H9 (cell line): ENCODE data around the gene SREBF2. TPM values are rescaled to one million over a fixed set of nuclear protein-coding genes. Genes with fewer than 3 reads are reported as not detected.

Experiments
- DNase-seq: peaks from one replicate; pipeline ENCODE4 v3.0.0-alpha.2; 2017
- H2AFZ ChIP-seq: one replicate; pipeline ENCODE4 v1.6.1; 2013; ENCODE audit warnings: mild to moderate bottlenecking, low read length, control low read depth, moderate library complexity
- H2AK5ac ChIP-seq: 2 replicates; pipeline ENCODE4 v1.6.1; 2013; ENCODE audit warnings: low read length, control low read depth, mixed read lengths; ENCODE audit not compliant: insufficient read length
- H2BK120ac ChIP-seq: one replicate; pipeline ENCODE4 v1.6.1; 2013; ENCODE audit warnings: low read depth, mild to moderate bottlenecking, low read length, control low read depth, inconsistent platforms; ENCODE audit not compliant: poor library complexity, severe bottlenecking
- H2BK12ac ChIP-seq: 2 replicates; pipeline ENCODE4 v1.6.1; 2013; ENCODE audit warnings: low read length, control low read depth, mixed read lengths, low read depth; ENCODE audit not compliant: insufficient read length
- H2BK15ac ChIP-seq: 2 replicates; pipeline ENCODE4 v1.6.1; 2013; ENCODE audit warnings: low read depth, low read length, control low read depth
- H2BK20ac ChIP-seq: one replicate; pipeline ENCODE4 v1.6.1; 2013; ENCODE audit warnings: low read depth, mild to moderate bottlenecking, low read length, control low read depth, inconsistent platforms; ENCODE audit not compliant: poor library complexity, severe bottlenecking
- H2BK5ac ChIP-seq: 2 replicates; pipeline ENCODE4 v1.6.1; 2013; ENCODE audit warnings: low read length, control low read depth, mixed read lengths; ENCODE audit not compliant: insufficient read length
- H3K14ac ChIP-seq: 2 replicates; pipeline ENCODE4 v1.6.1; 2013; ENCODE audit warnings: low read length, control low read depth; ENCODE audit not compliant: insufficient read depth
- H3K18ac ChIP-seq: 2 replicates; pipeline ENCODE4 v1.6.1; 2013; ENCODE audit warnings: low read depth, mild to moderate bottlenecking, mixed read lengths, low read length, control low read depth; ENCODE audit not compliant: insufficient read length
- H3K23ac ChIP-seq: 2 replicates; pipeline ENCODE4 v1.6.1; 2013; ENCODE audit warnings: low read length, control low read depth, mixed read lengths, low read depth; ENCODE audit not compliant: insufficient read length
- H3K23me2 ChIP-seq: 2 replicates; pipeline ENCODE4 v1.6.1; 2013; ENCODE audit warnings: low read depth, mild to moderate bottlenecking, mixed read lengths, low read length, control low read depth; ENCODE audit not compliant: insufficient read length, poor library complexity, severe bottlenecking
- H3K27ac ChIP-seq: 2 replicates; pipeline ENCODE4 v1.5.1; 2013; ENCODE audit warnings: low read length, control low read depth, mixed read lengths, low read depth; ENCODE audit not compliant: insufficient read length
- H3K27me3 ChIP-seq: 2 replicates; pipeline ENCODE4 v1.6.1; 2013; ENCODE audit warnings: low read length, control low read depth, inconsistent platforms; ENCODE audit not compliant: insufficient read depth
- H3K4ac ChIP-seq: 2 replicates; pipeline ENCODE4 v1.6.1; 2013; ENCODE audit warnings: low read depth, mild to moderate bottlenecking, control low read depth, inconsistent platforms, low read length, moderate library complexity
- H3K4me1 ChIP-seq: 2 replicates; pipeline ENCODE4 v1.6.1; 2013; ENCODE audit warnings: low read length, control low read depth, inconsistent platforms; ENCODE audit not compliant: insufficient read depth
- H3K4me2 ChIP-seq: 2 replicates; pipeline ENCODE4 v1.6.1; 2013; ENCODE audit warnings: low read length, control low read depth, mixed read lengths; ENCODE audit not compliant: insufficient read length, insufficient read depth
- H3K56ac ChIP-seq: 2 replicates; pipeline ENCODE4 v1.6.1; 2013; ENCODE audit warnings: low read depth, mild to moderate bottlenecking, mixed read lengths, low read length, control low read depth; ENCODE audit not compliant: insufficient read length
- H3K79me1 ChIP-seq: 2 replicates; pipeline ENCODE4 v1.6.1; 2013; ENCODE audit warnings: low read depth, mild to moderate bottlenecking, moderate library complexity, low read length, control low read depth, inconsistent platforms; ENCODE audit not compliant: insufficient read depth, poor library complexity, severe bottlenecking
- H3K79me2 ChIP-seq: 2 replicates; pipeline ENCODE4 v1.6.1; 2013; ENCODE audit warnings: low read length, control low read depth, inconsistent platforms; ENCODE audit not compliant: insufficient read depth
- H3K9ac ChIP-seq: 2 replicates; pipeline ENCODE4 v1.6.1; 2013; ENCODE audit warnings: low read length, control low read depth, mixed read lengths; ENCODE audit not compliant: insufficient read length; ENCODE audit errors: extremely low read depth
- H3K9me3 ChIP-seq: one replicate; pipeline ENCODE4 v1.6.1; 2013; ENCODE audit warnings: low read depth, low read length, inconsistent platforms; ENCODE audit not compliant: control insufficient read depth
- H3T11ph ChIP-seq: one replicate; pipeline ENCODE4 v1.6.1; 2013; ENCODE audit warnings: mild to moderate bottlenecking, low read length, control low read depth, inconsistent platforms
- H4K20me1 ChIP-seq: one replicate; pipeline ENCODE4 v1.6.1; 2013; ENCODE audit not compliant: control insufficient read depth, insufficient read length, insufficient read depth
- H4K5ac ChIP-seq: 2 replicates; pipeline ENCODE4 v1.6.1; 2013; ENCODE audit warnings: low read depth, mild to moderate bottlenecking, mixed read lengths, low read length, control low read depth; ENCODE audit not compliant: insufficient read length
- H4K8ac ChIP-seq: replicated peaks from 2 replicates; pipeline ENCODE4 v1.6.1; 2013; ENCODE audit warnings: low read length, control low read depth, mixed read lengths, low read depth; ENCODE audit not compliant: insufficient read length
- H4K91ac ChIP-seq: 2 replicates; pipeline ENCODE4 v1.6.1; 2013; ENCODE audit warnings: low read depth, mild to moderate bottlenecking, moderate library complexity, mixed read lengths, low read length, control low read depth; ENCODE audit not compliant: insufficient read length
- H3K27ac Mint-ChIP-seq, 3 experiments: 2 replicates in 2 of 3; 3 replicates in 1 of 3; pipeline ENCODE4 v1.8.0; 2020 to 2021; ENCODE audit warnings: mixed read lengths in 3 of 3, mild to moderate bottlenecking in 1 of 3, moderate library complexity in 1 of 3
- H3K27me3 Mint-ChIP-seq: 2 replicates; pipeline ENCODE4 v1.8.0; 2021; ENCODE audit warnings: low read depth, mild to moderate bottlenecking, moderate library complexity, mixed read lengths
- H3K36me3 Mint-ChIP-seq, 3 experiments: 2 replicates in 2 of 3; 3 replicates in 1 of 3; pipeline ENCODE4 v1.8.0; 2020 to 2021; ENCODE audit warnings: low read depth in 3 of 3, mixed read lengths in 3 of 3; ENCODE audit not compliant: insufficient read depth in 1 of 3
- H3K4me1 Mint-ChIP-seq, 2 experiments: 2 replicates each; pipeline ENCODE4 v1.8.0; 2020; ENCODE audit warnings: mixed read lengths in 2 of 2
- H3K4me3 Mint-ChIP-seq, 2 experiments: 2 replicates in 1 of 2; 3 replicates in 1 of 2; pipeline ENCODE4 v1.8.0; 2020 to 2021; ENCODE audit warnings: mild to moderate bottlenecking in 2 of 2, mixed read lengths in 2 of 2, moderate library complexity in 1 of 2
- H3K9me3 Mint-ChIP-seq, 2 experiments: 2 replicates in 1 of 2; 3 replicates in 1 of 2; pipeline ENCODE4 v1.8.0; 2020; ENCODE audit warnings: mild to moderate bottlenecking in 2 of 2, mixed read lengths in 2 of 2, moderate library complexity in 1 of 2
- CTCF ChIP-seq: fragments of 200-600 bp; sonication (generic); conservative IDR thresholded peaks from 3 replicates; pipeline ENCODE4 v1.8.0; 2021; ENCODE audit warnings: antibody characterized with exemption, mild to moderate bottlenecking
- WGBS: extraction: QIAGEN DNeasy Blood & Tissue Kit; methylation state at CpG from one replicate; pipeline ENCODE4 v1.1.7; 2013; ENCODE audit warnings: missing lambda C conversion rate, low lambda C conversion rate, mixed read lengths; ENCODE audit not compliant: insufficient read length; ENCODE audit errors: extremely low coverage; 5-methylcytosine and 5-hydroxymethylcytosine counted together
- total RNA-seq: library from RNA; stranded (reverse); gene quantifications from 2 replicates; pipeline ENCODE4 v1.2.1, GENCODE V29; 2021

Gene SREBF2
- total RNA-seq, 1 experiment from 2014 or later = 146 TPM

DNA sequence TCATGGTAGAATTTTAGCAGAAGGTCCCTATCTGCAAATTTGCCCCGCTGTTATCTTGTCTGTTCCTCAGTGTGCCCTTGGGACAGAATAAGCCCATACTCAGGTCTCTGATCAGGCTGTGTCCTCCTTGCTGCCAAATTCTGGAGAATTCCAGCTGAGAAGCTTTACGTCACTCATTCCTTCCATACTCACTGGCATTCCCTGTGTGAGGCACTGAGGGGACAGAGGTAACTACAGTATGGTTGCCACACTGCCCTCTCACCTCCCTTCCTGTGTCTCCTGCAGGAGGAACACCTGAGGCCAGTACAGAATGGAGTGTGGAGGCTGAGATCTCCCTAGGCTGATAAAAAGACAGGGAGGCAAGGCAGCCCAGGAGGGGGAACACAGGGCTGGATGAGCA, 50.5 kb downstream of the SREBF2 start:
- Histone ChIP-seq H3K79me2 (no peaks in the 10 kb centered on the region), H4K5ac (no peak overlapping the region), H3K4ac (no peak overlapping the region), H3K27ac (no peak overlapping the region), H2BK5ac (no peak overlapping the region), H2BK12ac (no peak overlapping the region), H2AFZ (no peak overlapping the region), H3K4me2 (no peak overlapping the region), H3K79me1 (no peaks in the 10 kb centered on the region), H3K27me3 (no peaks in the 10 kb centered on the region), H3K9ac (no peak overlapping the region), H3K18ac (no peak overlapping the region), H3K23ac (no peak overlapping the region), H3K23me2 (no peaks in the 10 kb centered on the region), H3K14ac (no peak overlapping the region), H4K20me1 (peaks cover 2% of the 10 kb centered on the region), H4K91ac (no peak overlapping the region), H3K56ac (no peak overlapping the region), H3T11ph (no peak overlapping the region), H3K4me1 (no peaks in the 10 kb centered on the region), H4K8ac (no peak overlapping the region), H3K9me3 (no peaks in the 10 kb centered on the region), H2AK5ac (no peak overlapping the region), H2BK15ac (no peak overlapping the region), H2BK20ac (no peak overlapping the region), H2BK120ac (no peak overlapping the region)
- TF ChIP-seq CTCF = no peak
- Mint-ChIP-seq H3K9me3 (no peaks in the 10 kb centered on the region), H3K4me1 (no peaks in the 10 kb centered on the region), H3K36me3 (peaks cover 56 to 98% (median 91%) of the 10 kb centered on the region in 3 experiments), H3K27me3 (no peaks in the 10 kb centered on the region), H3K4me3 (no peak overlapping the region), H3K27ac (no peak overlapping the region)
- WGBS = no CpG with 5 or more reads among the region's 2 CpGs
- DNase-seq = no peak
